Measurements from ENCODE around the gene PRKAG2. TPM values are rescaled to one million over a fixed set of nuclear protein-coding genes. Genes with fewer than 3 reads are reported as not detected.
A peak's percentile ranks its signal among the peaks of the same experiment; 100 is the strongest.

PRKAG2 gene
- total and polyA plus RNA-seq, 2 experiments from 2014 or later: 9.1 to 14.9 TPM

DNA sequence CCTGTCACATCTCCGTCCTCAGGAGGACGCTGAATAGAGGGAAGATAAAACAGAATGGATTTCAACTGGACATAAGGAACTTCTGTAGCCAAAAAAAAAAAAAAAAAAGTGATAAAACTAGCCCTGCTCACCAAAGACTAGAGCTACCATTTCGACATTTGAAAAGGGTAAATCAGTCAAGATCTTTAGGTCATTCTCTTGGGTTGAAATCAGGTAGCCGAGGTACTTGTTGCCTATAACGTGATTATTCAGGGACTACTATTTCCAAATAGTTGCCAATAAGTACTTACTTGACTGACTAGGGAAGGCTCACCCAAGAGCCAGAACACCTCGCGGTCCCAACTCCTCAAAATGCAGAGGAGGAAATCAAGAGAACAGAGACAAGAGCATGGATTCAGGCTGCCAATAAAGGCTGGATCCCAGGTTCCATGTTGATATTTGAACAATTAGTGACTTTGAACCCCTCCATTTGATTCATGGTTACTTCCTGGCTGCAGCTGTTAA, 359.3 kb downstream of the PRKAG2 start:
- H4K20me1 ChIP-seq (replicated peaks; ENCODE audit: insufficient read depth): peaks cover 61% of the 10 kb centered on the region
- ATAC-seq: no peak

More for the DNA sequence above, 359.3 kb downstream of the PRKAG2 start:
- Histone ChIP-seq H2AFZ (no peak overlapping the region), H3K9me2 (ENCODE audit: insufficient read depth) (no peaks in the 10 kb centered on the region), H3F3A (replicated peaks; ENCODE audit: low read depth) (peaks cover 11% of the 10 kb centered on the region; the same call in 1 of the 2 replicates), H3K4me2 (peak overlapping the region; percentile 95), H3K4me1 (ENCODE audit: insufficient read depth) (peaks cover 37% of the 10 kb centered on the region), H3K4me3 (peak overlapping the region; percentile 97), H3K79me2 (replicated peaks; ENCODE audit: insufficient read depth) (peaks cover 63% of the 10 kb centered on the region), H3K27me3 (ENCODE audit: insufficient read depth) (peaks cover 15% of the 10 kb centered on the region), H3K27ac (ENCODE audit: low read depth) (no peak overlapping the region), H3K36me3 (ENCODE audit: insufficient read depth) (no peaks in the 10 kb centered on the region)
- Mint-ChIP-seq H3K4me1 (peaks cover 43% of the 10 kb centered on the region), H3K36me3 (ENCODE audit: low read depth) (0 out of 3 replicates have a peak, but pooled peaks cover 4% of the 10 kb centered on the region), H3K4me3 (peak overlapping the region; percentile 97), H3K9me3 (peaks cover 8% of the 10 kb centered on the region; the same call in 2 of the 3 replicates), H3K27ac (peak overlapping the region; percentile 93), H3K27me3 (ENCODE audit: insufficient read depth, low read depth, poor library complexity) (peaks cover 28% of the 10 kb centered on the region)
- TF ChIP-seq ZNF462 (CRISPR knock-in tag; IDR thresholded peaks at IDR 0.05) (no peak), POLR2AphosphoS5 (IDR thresholded peaks at IDR 0.05; ENCODE audit: low read depth) (no peak), CREB1 (CRISPR knock-in tag; IDR thresholded peaks at IDR 0.05; ENCODE audit: low read depth) (no peak), EZH2 (IDR thresholded peaks at IDR 0.05; ENCODE audit: low read depth, unreplicated experiment) (no peak), STAT1 (IDR thresholded peaks at IDR 0.05; ENCODE audit: unreplicated experiment) (no peak), ZNF331 (CRISPR knock-in tag; IDR thresholded peaks at IDR 0.05; ENCODE audit: low read depth) (no peak)
- TF ChIP-seq, protein P1, sequence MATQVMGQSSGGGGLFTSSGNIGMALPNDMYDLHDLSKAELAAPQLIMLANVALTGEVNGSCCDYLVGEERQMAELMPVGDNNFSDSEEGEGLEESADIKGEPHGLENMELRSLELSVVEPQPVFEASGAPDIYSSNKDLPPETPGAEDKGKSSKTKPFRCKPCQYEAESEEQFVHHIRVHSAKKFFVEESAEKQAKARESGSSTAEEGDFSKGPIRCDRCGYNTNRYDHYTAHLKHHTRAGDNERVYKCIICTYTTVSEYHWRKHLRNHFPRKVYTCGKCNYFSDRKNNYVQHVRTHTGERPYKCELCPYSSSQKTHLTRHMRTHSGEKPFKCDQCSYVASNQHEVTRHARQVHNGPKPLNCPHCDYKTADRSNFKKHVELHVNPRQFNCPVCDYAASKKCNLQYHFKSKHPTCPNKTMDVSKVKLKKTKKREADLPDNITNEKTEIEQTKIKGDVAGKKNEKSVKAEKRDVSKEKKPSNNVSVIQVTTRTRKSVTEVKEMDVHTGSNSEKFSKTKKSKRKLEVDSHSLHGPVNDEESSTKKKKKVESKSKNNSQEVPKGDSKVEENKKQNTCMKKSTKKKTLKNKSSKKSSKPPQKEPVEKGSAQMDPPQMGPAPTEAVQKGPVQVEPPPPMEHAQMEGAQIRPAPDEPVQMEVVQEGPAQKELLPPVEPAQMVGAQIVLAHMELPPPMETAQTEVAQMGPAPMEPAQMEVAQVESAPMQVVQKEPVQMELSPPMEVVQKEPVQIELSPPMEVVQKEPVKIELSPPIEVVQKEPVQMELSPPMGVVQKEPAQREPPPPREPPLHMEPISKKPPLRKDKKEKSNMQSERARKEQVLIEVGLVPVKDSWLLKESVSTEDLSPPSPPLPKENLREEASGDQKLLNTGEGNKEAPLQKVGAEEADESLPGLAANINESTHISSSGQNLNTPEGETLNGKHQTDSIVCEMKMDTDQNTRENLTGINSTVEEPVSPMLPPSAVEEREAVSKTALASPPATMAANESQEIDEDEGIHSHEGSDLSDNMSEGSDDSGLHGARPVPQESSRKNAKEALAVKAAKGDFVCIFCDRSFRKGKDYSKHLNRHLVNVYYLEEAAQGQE (IDR thresholded peaks at IDR 0.05; ENCODE audit: unreplicated experiment): no peak
- DNase-seq (ENCODE audit: low spot score): no peak
